ENCODE measurements around the gene FARP1. TPM values are rescaled to one million over a fixed set of nuclear protein-coding genes. Genes with fewer than 3 reads are reported as not detected.

Gene FARP1
- total RNA-seq, 1 donor from 2014 or later, result 128 TPM

- H3K4me2 ChIP-seq (ENCODE audit: low read length), result no peak overlapping the region
- FAIRE-seq (no peak), DNase-seq (ENCODE audit: low read depth) (no peak)
- no peaks in the 10 kb centered on the region for H3K9me3 Mint-ChIP-seq (ENCODE audit: unreplicated experiment)
- H3K79me2 ChIP-seq (ENCODE audit: insufficient read depth, low read length), result peaks cover 38% of the 10 kb centered on the region
- no peak overlapping the region for H3K27ac ChIP-seq (ENCODE audit: low read depth, low read length)
- H3K36me3 ChIP-seq (ENCODE audit: insufficient read depth, low read length), result peaks cover 24% of the 10 kb centered on the region
- no peak overlapping the region for H3K4me3 Mint-ChIP-seq (ENCODE audit: unreplicated experiment)
- H3K27me3 ChIP-seq (ENCODE audit: insufficient read depth, low read length), result no peaks in the 10 kb centered on the region
- H3K36me3 Mint-ChIP-seq (ENCODE audit: low read depth, unreplicated experiment), result peaks cover 33% of the 10 kb centered on the region
- H3K27me3 Mint-ChIP-seq (ENCODE audit: low read depth, unreplicated experiment), result no peaks in the 10 kb centered on the region
- H4K20me1 ChIP-seq (ENCODE audit: insufficient read depth, low read length), result peaks cover 16% of the 10 kb centered on the region
- no peak overlapping the region for H3K9ac ChIP-seq (ENCODE audit: low read length)
- TF ChIP-seq CTCF (IDR thresholded peaks at IDR 0.05; ENCODE audit: insufficient read depth, low read depth, low read length) (no peak), EZH2 (IDR thresholded peaks at IDR 0.05; ENCODE audit: insufficient read depth, low read length) (no peak)
- H3K27ac Mint-ChIP-seq (ENCODE audit: unreplicated experiment), result no peak overlapping the region
- H2AFZ ChIP-seq (ENCODE audit: low read depth, low read length), result no peak overlapping the region
- no peaks in the 10 kb centered on the region for H3K4me1 ChIP-seq (ENCODE audit: insufficient read depth, low read length)
- peaks cover 4% of the 10 kb centered on the region for H3K4me1 Mint-ChIP-seq (ENCODE audit: low read depth, unreplicated experiment)
- H3K9me3 ChIP-seq (ENCODE audit: insufficient read depth, low read depth, low read length), result no peaks in the 10 kb centered on the region
- no peak overlapping the region for H3K4me3 ChIP-seq (ENCODE audit: insufficient read depth, low read depth, low read length)
Observed at GRCh38 chr13:98468929-98469328, 326.0 kb downstream of the FARP1 start.

- no peak for FAIRE-seq
- TF ChIP-seq EZH2 (IDR thresholded peaks at IDR 0.05; ENCODE audit: insufficient read depth, low read length), result no peak
- TF ChIP-seq CTCF (IDR thresholded peaks at IDR 0.05; ENCODE audit: insufficient read depth, low read depth, low read length), result no peak
- peaks cover 14% of the 10 kb centered on the region for H3K36me3 ChIP-seq (ENCODE audit: insufficient read depth, low read length)
Observed at GRCh38 chr13:98470920-98471319, 328.0 kb downstream of the FARP1 start.

GRCh38 chr13:98471934-98472333, 329.0 kb downstream of the FARP1 start:
- no peak overlapping the region for H3K4me3 Mint-ChIP-seq (ENCODE audit: unreplicated experiment)
- H3K9me3 Mint-ChIP-seq (ENCODE audit: unreplicated experiment), result no peaks in the 10 kb centered on the region
- peaks cover 41% of the 10 kb centered on the region for H3K79me2 ChIP-seq (ENCODE audit: insufficient read depth, low read length)

More at GRCh38 chr13:98470920-98471319, 328.0 kb downstream of the FARP1 start:
- no peak overlapping the region for H3K4me3 Mint-ChIP-seq (ENCODE audit: unreplicated experiment)
- Histone ChIP-seq H3K4me1 (ENCODE audit: insufficient read depth, low read length) (peaks cover 6% of the 10 kb centered on the region), H3K4me2 (ENCODE audit: low read length) (no peak overlapping the region), H3K9ac (ENCODE audit: low read length) (no peak overlapping the region), H3K79me2 (ENCODE audit: insufficient read depth, low read length) (peaks cover 37% of the 10 kb centered on the region), H3K9me3 (ENCODE audit: insufficient read depth, low read depth, low read length) (no peaks in the 10 kb centered on the region), H3K27ac (ENCODE audit: low read depth, low read length) (no peak overlapping the region), H3K27me3 (ENCODE audit: insufficient read depth, low read length) (no peaks in the 10 kb centered on the region), H2AFZ (ENCODE audit: low read depth, low read length) (no peak overlapping the region), H3K4me3 (ENCODE audit: insufficient read depth, low read depth, low read length) (no peak overlapping the region), H4K20me1 (ENCODE audit: insufficient read depth, low read length) (peaks cover 12% of the 10 kb centered on the region)
- DNase-seq (ENCODE audit: low read depth), result no peak
- no peak overlapping the region for H3K27ac Mint-ChIP-seq (ENCODE audit: unreplicated experiment)
- peaks cover 12% of the 10 kb centered on the region for H3K4me1 Mint-ChIP-seq (ENCODE audit: low read depth, unreplicated experiment)
- H3K27me3 Mint-ChIP-seq (ENCODE audit: low read depth, unreplicated experiment), result no peaks in the 10 kb centered on the region
- peaks cover 33% of the 10 kb centered on the region for H3K36me3 Mint-ChIP-seq (ENCODE audit: low read depth, unreplicated experiment)
- no peaks in the 10 kb centered on the region for H3K9me3 Mint-ChIP-seq (ENCODE audit: unreplicated experiment)

More at GRCh38 chr13:98471934-98472333, 329.0 kb downstream of the FARP1 start:
- no peaks in the 10 kb centered on the region for H3K27me3 ChIP-seq (ENCODE audit: insufficient read depth, low read length)
- peaks cover 7% of the 10 kb centered on the region for H4K20me1 ChIP-seq (ENCODE audit: insufficient read depth, low read length)
- peaks cover 16% of the 10 kb centered on the region for H3K4me1 ChIP-seq (ENCODE audit: insufficient read depth, low read length)
- peaks cover 9% of the 10 kb centered on the region for H3K36me3 ChIP-seq (ENCODE audit: insufficient read depth, low read length)
- H3K27ac Mint-ChIP-seq (ENCODE audit: unreplicated experiment), result no peak overlapping the region
- no peak overlapping the region for H3K4me2 ChIP-seq (ENCODE audit: low read length)
- peaks cover 32% of the 10 kb centered on the region for H3K36me3 Mint-ChIP-seq (ENCODE audit: low read depth, unreplicated experiment)
- no peaks in the 10 kb centered on the region for H3K27me3 Mint-ChIP-seq (ENCODE audit: low read depth, unreplicated experiment)
- no peak overlapping the region for H2AFZ ChIP-seq (ENCODE audit: low read depth, low read length)
- H3K9me3 ChIP-seq (ENCODE audit: insufficient read depth, low read depth, low read length), result no peaks in the 10 kb centered on the region
- DNase-seq (ENCODE audit: low read depth) (no peak), FAIRE-seq (no peak)
- H3K4me1 Mint-ChIP-seq (ENCODE audit: low read depth, unreplicated experiment), result peaks cover 20% of the 10 kb centered on the region
- no peak overlapping the region for H3K27ac ChIP-seq (ENCODE audit: low read depth, low read length)
- no peak overlapping the region for H3K9ac ChIP-seq (ENCODE audit: low read length)
- TF ChIP-seq CTCF (IDR thresholded peaks at IDR 0.05; ENCODE audit: insufficient read depth, low read depth, low read length), result no peak
- TF ChIP-seq EZH2 (IDR thresholded peaks at IDR 0.05; ENCODE audit: insufficient read depth, low read length), result no peak
- no peak overlapping the region for H3K4me3 ChIP-seq (ENCODE audit: insufficient read depth, low read depth, low read length)

All from astrocyte (in vitro differentiated cells and primary cell).